ENCODE measurements around the gene ANO2.
"Not testable (repeated sequence)": the region's sequence is repeated elsewhere in the genome, so short reads cannot be mapped to it uniquely, and the experiment has no call there.

Gene ANO2

DNA sequence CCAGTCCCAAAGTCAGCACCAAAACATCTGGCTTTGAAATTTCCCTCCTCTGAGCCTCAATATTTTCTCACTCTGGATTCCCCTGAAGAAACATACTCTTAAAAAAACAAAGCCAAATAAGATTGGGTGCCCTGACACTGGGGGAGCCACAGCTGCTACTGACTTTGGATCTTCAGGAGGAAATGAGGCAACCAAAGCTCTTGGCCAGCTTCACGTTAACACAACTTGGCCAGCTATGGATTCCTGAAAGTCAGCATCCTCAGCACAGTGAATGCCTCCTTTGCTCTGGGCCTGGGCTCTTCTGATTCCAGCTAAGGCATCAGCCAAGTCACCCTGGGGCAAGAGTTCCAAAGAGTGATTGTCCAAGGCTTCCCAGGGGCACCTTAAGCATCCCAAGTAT, 254.8 kb downstream of the ANO2 start:
- no peaks in the 10 kb centered on the region for H3K4me1 ChIP-seq (ENCODE audit: control insufficient read depth, insufficient read depth, low read length)
- H3K9me3 ChIP-seq (ENCODE audit: control insufficient read depth, insufficient read depth, low read length), result no peaks in the 10 kb centered on the region
- no CpG with 5 or more reads among the region's 1 CpG for WGBS (ENCODE audit: insufficient coverage, insufficient read length)
- H3K36me3 ChIP-seq (ENCODE audit: control insufficient read depth, insufficient read depth, low read length), result no peaks in the 10 kb centered on the region
- H3K27ac ChIP-seq (ENCODE audit: low read length), result no peak overlapping the region
- H3K4me3 ChIP-seq (ENCODE audit: low read length), result no peak overlapping the region
- H3K27me3 ChIP-seq (ENCODE audit: control insufficient read depth, insufficient read depth, low read length), result no peaks in the 10 kb centered on the region
- no peak for DNase-seq (ENCODE audit: low read depth, low spot score)

DNA sequence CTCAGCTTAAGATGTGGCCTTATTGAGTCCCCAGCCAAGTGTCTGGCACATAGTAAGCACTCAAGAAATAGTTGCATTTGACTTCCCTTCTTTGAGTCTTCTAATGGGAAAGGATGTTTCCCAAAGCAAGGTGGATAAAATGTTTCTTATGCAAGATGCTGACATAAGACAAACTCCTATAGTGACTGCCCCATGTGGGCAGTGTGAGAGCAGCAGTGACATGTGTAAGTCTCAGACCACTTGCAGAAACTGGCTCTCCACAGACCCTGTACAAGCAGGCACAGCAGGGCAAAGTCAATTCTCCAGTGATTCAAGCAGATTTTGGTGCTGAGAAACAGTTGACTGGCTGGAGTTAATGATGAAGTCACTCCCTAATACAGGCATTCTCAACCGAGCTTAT, 255.3 kb downstream of the ANO2 start:
- Histone ChIP-seq H3K27me3 (ENCODE audit: control insufficient read depth, insufficient read depth, low read length) (no peaks in the 10 kb centered on the region), H3K9me3 (ENCODE audit: control insufficient read depth, insufficient read depth, low read length) (no peaks in the 10 kb centered on the region), H3K36me3 (ENCODE audit: control insufficient read depth, insufficient read depth, low read length) (no peaks in the 10 kb centered on the region), H3K4me1 (ENCODE audit: control insufficient read depth, insufficient read depth, low read length) (no peaks in the 10 kb centered on the region), H3K27ac (ENCODE audit: low read length) (no peak overlapping the region), H3K4me3 (ENCODE audit: low read length) (no peak overlapping the region)
- DNase-seq (ENCODE audit: low read depth, low spot score), result no peak
- no CpG with 5 or more reads among the region's 1 CpG for WGBS (ENCODE audit: insufficient coverage, insufficient read length)

DNA sequence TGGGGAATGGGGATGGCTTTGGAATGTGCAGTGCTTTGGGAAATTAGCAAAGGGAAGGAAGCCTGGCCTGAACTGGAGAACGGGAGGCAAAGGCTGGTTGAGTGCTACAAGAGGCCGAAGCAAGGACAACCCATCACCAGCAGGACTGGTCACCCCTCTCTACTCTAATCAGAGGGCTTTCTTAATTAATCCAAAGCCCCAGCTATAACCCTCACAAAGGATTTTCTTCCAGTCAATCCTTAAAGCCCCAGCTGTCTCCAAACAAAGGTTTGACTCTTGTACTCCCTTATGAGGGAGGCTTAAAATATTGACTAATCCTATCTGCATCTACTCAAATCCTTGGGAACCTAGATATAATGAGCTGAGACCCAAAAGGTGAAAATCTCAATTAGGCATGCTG, 256.8 kb downstream of the ANO2 start:
- Histone ChIP-seq H3K9me3 (ENCODE audit: control insufficient read depth, insufficient read depth, low read length) (no peaks in the 10 kb centered on the region), H3K36me3 (ENCODE audit: control insufficient read depth, insufficient read depth, low read length) (no peaks in the 10 kb centered on the region), H3K27ac (ENCODE audit: low read length) (no peak overlapping the region), H3K4me1 (ENCODE audit: control insufficient read depth, insufficient read depth, low read length) (no peaks in the 10 kb centered on the region), H3K27me3 (ENCODE audit: control insufficient read depth, insufficient read depth, low read length) (no peaks in the 10 kb centered on the region), H3K4me3 (ENCODE audit: low read length) (no peak overlapping the region)
- no CpG with 5 or more reads among the region's 2 CpGs for whole genome bisulfite sequencing (ENCODE audit: insufficient coverage, insufficient read length)
- no peak for DNase-seq (ENCODE audit: low read depth, low spot score)

DNA sequence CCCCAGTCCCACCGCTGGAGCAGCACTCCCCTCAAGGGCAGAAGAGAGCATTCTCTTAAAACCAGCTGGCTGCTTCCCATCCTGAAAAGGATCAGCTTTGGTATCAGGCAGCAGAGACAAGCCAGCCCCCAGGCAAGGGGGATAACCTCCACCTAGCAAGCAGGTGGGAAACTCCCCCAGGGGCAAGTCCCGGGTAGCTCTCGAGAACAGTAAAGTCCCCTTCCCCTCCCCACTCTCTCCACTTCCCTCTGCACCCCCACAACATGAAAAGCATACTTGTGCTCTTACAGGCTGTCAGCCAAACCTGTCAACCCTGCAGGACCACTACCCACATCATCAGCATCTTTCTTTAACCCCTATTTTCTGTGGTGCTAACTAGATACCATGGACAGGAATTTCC, 259.1 kb downstream of the ANO2 start:
- H3K36me3 ChIP-seq (ENCODE audit: control insufficient read depth, insufficient read depth, low read length), result no peaks in the 10 kb centered on the region
- no CpG with 5 or more reads among the region's 3 CpGs for WGBS (ENCODE audit: insufficient coverage, insufficient read length)
- no peak for DNase-seq (ENCODE audit: low read depth, low spot score)
- H3K4me1 ChIP-seq (ENCODE audit: control insufficient read depth, insufficient read depth, low read length), result no peaks in the 10 kb centered on the region
- H3K27me3 ChIP-seq (ENCODE audit: control insufficient read depth, insufficient read depth, low read length), result no peaks in the 10 kb centered on the region
- H3K4me3 ChIP-seq (ENCODE audit: low read length), result no peak overlapping the region
- no peaks in the 10 kb centered on the region for H3K9me3 ChIP-seq (ENCODE audit: control insufficient read depth, insufficient read depth, low read length)
- no peak overlapping the region for H3K27ac ChIP-seq (ENCODE audit: low read length)

DNA sequence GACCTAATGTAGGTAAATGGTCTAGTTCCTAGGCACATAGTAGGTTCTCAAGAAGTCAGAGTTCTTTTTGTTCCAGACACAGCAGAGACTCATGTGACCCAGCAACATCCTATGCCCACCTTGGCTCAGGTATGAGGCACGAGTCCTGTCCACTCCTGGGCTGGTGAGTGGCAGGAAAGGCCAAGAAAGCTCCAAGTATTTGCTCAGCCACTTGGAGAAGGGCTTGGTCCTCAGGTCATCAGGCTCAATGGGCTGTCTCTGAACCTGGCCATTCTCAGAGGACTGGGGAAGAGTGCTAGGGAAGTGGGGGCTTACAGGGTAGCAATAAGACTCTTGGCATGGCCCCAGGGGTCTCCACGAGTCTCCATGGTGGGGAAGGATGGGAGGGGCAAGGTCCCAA, 260.1 kb downstream of the ANO2 start:
- no peak overlapping the region for H3K27ac ChIP-seq (ENCODE audit: low read length)
- no peaks in the 10 kb centered on the region for H3K36me3 ChIP-seq (ENCODE audit: control insufficient read depth, insufficient read depth, low read length)
- no peak overlapping the region for H3K4me3 ChIP-seq (ENCODE audit: low read length)
- H3K9me3 ChIP-seq (ENCODE audit: control insufficient read depth, insufficient read depth, low read length), result no peaks in the 10 kb centered on the region
- no peak for DNase-seq (ENCODE audit: low read depth, low spot score)
- no peaks in the 10 kb centered on the region for H3K27me3 ChIP-seq (ENCODE audit: control insufficient read depth, insufficient read depth, low read length)
- no CpG with 5 or more reads among the region's 2 CpGs for WGBS (ENCODE audit: insufficient coverage, insufficient read length)
- H3K4me1 ChIP-seq (ENCODE audit: control insufficient read depth, insufficient read depth, low read length), result no peaks in the 10 kb centered on the region

DNA sequence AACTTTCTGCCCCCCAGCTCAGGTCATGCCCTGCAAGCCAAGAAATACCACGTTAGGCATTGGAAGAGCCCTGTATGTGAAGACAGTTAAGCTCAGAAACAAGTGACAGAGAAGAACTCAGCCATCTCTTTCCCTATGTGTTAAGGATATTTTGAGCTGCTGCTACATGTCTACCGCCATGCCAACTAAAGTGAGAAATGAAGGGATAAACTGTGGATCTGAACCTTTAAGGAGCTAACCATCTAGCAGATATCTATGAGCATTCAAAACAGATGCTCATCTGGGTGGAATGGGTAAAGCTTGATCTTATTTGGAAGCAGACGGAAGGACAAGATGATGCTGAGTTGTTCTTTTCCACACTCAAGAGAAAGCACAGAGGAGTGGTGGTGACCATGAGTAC, 262.5 kb downstream of the ANO2 start:
- no peaks in the 10 kb centered on the region for H3K27me3 ChIP-seq (ENCODE audit: control insufficient read depth, insufficient read depth, low read length)

DNA sequence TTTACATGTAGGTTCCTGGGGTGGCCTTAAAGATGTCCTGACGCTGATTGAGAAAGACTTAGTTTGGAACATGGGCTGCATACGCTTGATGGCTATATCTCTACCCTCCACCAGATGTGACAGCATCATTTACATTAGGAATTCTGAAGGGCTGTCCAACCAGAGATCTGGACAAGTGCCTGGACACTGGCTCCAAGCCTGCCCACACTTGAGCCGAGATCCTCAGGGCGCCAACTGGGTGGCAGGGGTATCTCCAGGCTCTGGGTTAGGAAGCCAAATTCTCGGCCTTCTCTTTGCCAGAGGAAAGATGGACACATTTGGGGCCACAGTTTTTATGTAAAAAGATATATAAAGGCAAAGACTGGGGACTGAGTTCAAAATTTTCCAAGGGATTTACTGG, 266.9 kb downstream of the ANO2 start:
- Histone ChIP-seq H3K4me3 (ENCODE audit: low read length) (no peak overlapping the region), H3K4me1 (ENCODE audit: control insufficient read depth, insufficient read depth, low read length) (no peaks in the 10 kb centered on the region), H3K27ac (ENCODE audit: low read length) (no peak overlapping the region), H3K36me3 (ENCODE audit: control insufficient read depth, insufficient read depth, low read length) (no peaks in the 10 kb centered on the region), H3K9me3 (ENCODE audit: control insufficient read depth, insufficient read depth, low read length) (no peaks in the 10 kb centered on the region), H3K27me3 (ENCODE audit: control insufficient read depth, insufficient read depth, low read length) (no peaks in the 10 kb centered on the region)
- WGBS (ENCODE audit: insufficient coverage, insufficient read length), result no CpG with 5 or more reads among the region's 5 CpGs
- DNase-seq (ENCODE audit: low read depth, low spot score), result no peak

More for the DNA sequence above, 262.5 kb downstream of the ANO2 start:
- Histone ChIP-seq H3K4me1 (ENCODE audit: control insufficient read depth, insufficient read depth, low read length) (no peaks in the 10 kb centered on the region), H3K36me3 (ENCODE audit: control insufficient read depth, insufficient read depth, low read length) (no peaks in the 10 kb centered on the region), H3K9me3 (ENCODE audit: control insufficient read depth, insufficient read depth, low read length) (no peaks in the 10 kb centered on the region), H3K27ac (ENCODE audit: low read length) (no peak overlapping the region), H3K4me3 (ENCODE audit: low read length) (no peak overlapping the region)
- WGBS (ENCODE audit: insufficient coverage, insufficient read length), result no CpG with 5 or more reads among the region's 3 CpGs
- DNase-seq (ENCODE audit: low read depth, low spot score), result no peak

DNA sequence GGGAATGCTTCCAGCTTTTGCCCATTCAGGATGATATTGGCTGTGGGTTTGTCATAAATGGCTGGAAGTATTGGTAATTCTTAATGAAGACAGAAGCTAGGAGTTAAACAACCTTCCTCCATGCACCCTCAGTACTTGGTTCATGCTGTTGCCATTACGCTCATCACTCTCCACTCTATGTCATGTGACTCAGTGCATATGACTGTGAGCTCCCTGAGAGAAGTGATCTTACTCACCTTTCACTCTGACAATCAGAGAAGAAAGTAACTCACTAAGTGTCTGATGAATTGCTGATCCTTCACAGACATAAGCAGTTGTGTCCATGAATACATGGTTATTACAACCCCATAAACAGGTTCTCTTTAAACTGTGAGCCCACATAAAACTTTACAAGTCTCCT, 275.4 kb downstream of the ANO2 start:
- H3K27ac ChIP-seq (ENCODE audit: low read length); H3K4me1 ChIP-seq (ENCODE audit: control insufficient read depth, insufficient read depth, low read length); DNase-seq (ENCODE audit: low read depth, low spot score); H3K27me3 ChIP-seq (ENCODE audit: control insufficient read depth, insufficient read depth, low read length); H3K36me3 ChIP-seq (ENCODE audit: control insufficient read depth, insufficient read depth, low read length); H3K9me3 ChIP-seq (ENCODE audit: control insufficient read depth, insufficient read depth, low read length); H3K4me3 ChIP-seq (ENCODE audit: low read length): not testable (repeated sequence)
- WGBS (ENCODE audit: insufficient coverage, insufficient read length), result no CpG with 5 or more reads among the region's 1 CpG

DNA sequence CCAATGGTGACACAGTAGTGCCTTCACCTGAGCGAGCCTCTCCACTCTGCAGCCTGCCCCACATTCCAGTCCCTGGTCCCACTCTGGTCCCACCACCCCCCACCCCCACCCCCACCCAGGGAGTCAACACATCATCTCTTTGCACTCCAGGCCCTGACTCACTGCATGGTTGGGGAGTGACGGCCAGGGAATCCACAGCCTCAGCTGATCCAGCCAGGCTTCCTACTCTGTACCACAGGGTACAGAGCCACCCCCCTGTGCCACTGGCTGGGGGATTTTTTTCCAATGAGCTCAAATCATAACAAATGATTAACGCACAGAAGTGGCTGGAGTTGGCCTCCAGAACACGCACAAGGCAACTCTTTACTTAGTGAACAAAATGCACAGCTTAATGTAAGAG, 279.4 kb downstream of the ANO2 start:
- Histone ChIP-seq H3K27ac (ENCODE audit: low read length) (no peak overlapping the region), H3K4me3 (ENCODE audit: low read length) (no peak overlapping the region), H3K27me3 (ENCODE audit: control insufficient read depth, insufficient read depth, low read length) (no peaks in the 10 kb centered on the region), H3K4me1 (ENCODE audit: control insufficient read depth, insufficient read depth, low read length) (no peaks in the 10 kb centered on the region), H3K36me3 (ENCODE audit: control insufficient read depth, insufficient read depth, low read length) (no peaks in the 10 kb centered on the region), H3K9me3 (ENCODE audit: control insufficient read depth, insufficient read depth, low read length) (no peaks in the 10 kb centered on the region)
- no CpG with 5 or more reads among the region's 4 CpGs for WGBS (ENCODE audit: insufficient coverage, insufficient read length)
- no peak for DNase-seq (ENCODE audit: low read depth, low spot score)

DNA sequence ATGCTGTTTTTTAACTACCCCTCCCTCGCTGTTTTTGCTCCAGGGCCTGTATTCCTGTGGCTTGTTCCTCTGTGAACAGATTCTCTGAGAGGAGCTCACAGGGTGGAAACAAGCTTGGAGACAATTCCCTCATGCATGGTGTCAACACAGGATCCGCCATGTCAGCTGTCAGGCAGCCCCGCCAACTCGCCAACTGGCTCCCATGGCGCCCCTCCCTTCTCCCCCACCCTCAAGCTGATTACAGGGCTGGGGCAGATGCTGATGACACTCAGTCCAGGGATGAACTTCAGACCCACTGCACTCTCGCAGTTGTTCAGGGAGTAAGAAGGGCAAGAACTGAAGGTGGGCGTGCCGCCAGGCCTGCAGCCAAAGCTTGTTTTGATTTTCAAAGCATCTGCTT, 283.2 kb downstream of the ANO2 start:
- Histone ChIP-seq H3K4me1 (ENCODE audit: control insufficient read depth, insufficient read depth, low read length) (no peaks in the 10 kb centered on the region), H3K4me3 (ENCODE audit: low read length) (no peak overlapping the region), H3K27ac (ENCODE audit: low read length) (no peak overlapping the region), H3K36me3 (ENCODE audit: control insufficient read depth, insufficient read depth, low read length) (no peaks in the 10 kb centered on the region), H3K27me3 (ENCODE audit: control insufficient read depth, insufficient read depth, low read length) (no peaks in the 10 kb centered on the region), H3K9me3 (ENCODE audit: control insufficient read depth, insufficient read depth, low read length) (no peaks in the 10 kb centered on the region)
- no peak for DNase-seq (ENCODE audit: low read depth, low spot score)
- WGBS (ENCODE audit: insufficient coverage, insufficient read length), result no CpG with 5 or more reads among the region's 8 CpGs

DNA sequence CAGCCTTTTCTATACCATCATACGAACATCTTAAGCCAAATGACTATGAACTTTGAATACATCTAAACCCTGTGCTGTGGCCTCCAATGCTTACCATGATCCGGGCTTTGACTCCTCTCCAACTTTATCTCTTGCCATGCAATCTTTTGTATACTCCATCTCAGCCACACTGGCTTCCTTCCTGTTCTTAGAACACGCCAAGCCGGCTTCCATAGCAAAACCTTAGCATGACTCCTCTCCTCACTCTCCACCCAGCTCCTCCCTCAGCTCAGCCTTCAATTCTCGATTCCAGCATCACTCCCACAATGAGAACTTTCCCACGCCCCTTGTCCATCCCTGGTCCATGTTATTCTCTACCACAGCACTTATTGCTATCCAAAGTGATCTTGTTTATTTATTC, 284.8 kb downstream of the ANO2 start:
- H3K36me3 ChIP-seq (ENCODE audit: control insufficient read depth, insufficient read depth, low read length), result no peaks in the 10 kb centered on the region
- H3K4me3 ChIP-seq (ENCODE audit: low read length), result no peak overlapping the region
- no peaks in the 10 kb centered on the region for H3K9me3 ChIP-seq (ENCODE audit: control insufficient read depth, insufficient read depth, low read length)
- no peak for DNase-seq (ENCODE audit: low read depth, low spot score)
- no peak overlapping the region for H3K27ac ChIP-seq (ENCODE audit: low read length)
- no peaks in the 10 kb centered on the region for H3K4me1 ChIP-seq (ENCODE audit: control insufficient read depth, insufficient read depth, low read length)
- no peaks in the 10 kb centered on the region for H3K27me3 ChIP-seq (ENCODE audit: control insufficient read depth, insufficient read depth, low read length)
- no CpG with 5 or more reads among the region's 6 CpGs for WGBS (ENCODE audit: insufficient coverage, insufficient read length)
